PC-3 (cell line): Measurements from ENCODE around the gene FSCN2. TPM values are rescaled to one million over a fixed set of nuclear protein-coding genes. Genes with fewer than 3 reads are reported as not detected.

Experiments used
- ATAC-seq: fragments of 200-7000 bp; cut with Tn5 transposase; 2 replicates; pipeline ENCODE4 v1.9.1; 2020; ENCODE audit warnings: mild to moderate bottlenecking, moderate library complexity
- BruUV-seq: library from RNA; stranded (reverse); fragments of 400-500 nt; replicated peaks from 2 replicates; lab custom pipeline; 2021; lab: Mats Ljungman, UMichigan
- CTCF ChIA-PET: fragments of 300-600 bp; sonication (Branson Sonifier 250); formaldehyde crosslinking; loops from one replicate; lab custom pipeline; 2022; ENCODE audit warnings: antibody characterized with exemption; lab: Charles Lee
- POLR2A ChIA-PET: fragments of 300-600 bp; sonication (Branson Sonifier 250); formaldehyde crosslinking; loops from one replicate; lab custom pipeline; 2022; ENCODE audit warnings: antibody characterized with exemption; ENCODE audit not compliant: unreplicated experiment; lab: Charles Lee
- DNase-seq: peaks from one replicate; pipeline ENCODE4 v3.0.0-alpha.2; 2015
- H2AFZ ChIP-seq: fragments of 300-600 bp; sonication (generic); 2 replicates; pipeline ENCODE4 v1.6.0; 2016; ENCODE audit warnings: antibody characterized with exemption, low read length
- H3F3A ChIP-seq: fragments of 300-600 bp; sonication (generic); one replicate; pipeline ENCODE4 v1.6.0; 2017; ENCODE audit warnings: antibody characterized with exemption, low read length, control low read depth, mild to moderate bottlenecking; ENCODE audit not compliant: unreplicated experiment
- H3K27ac ChIP-seq: fragments of 300-600 bp; sonication (generic); 2 replicates; pipeline ENCODE4 v1.5.1; 2016; ENCODE audit warnings: mild to moderate bottlenecking, low read length
- H3K27me3 ChIP-seq: fragments of 300-600 bp; sonication (generic); 2 replicates; pipeline ENCODE4 v1.6.1; 2016; ENCODE audit warnings: low read length, mixed read lengths
- H3K36me3 ChIP-seq: fragments of 300-600 bp; sonication (generic); 2 replicates; pipeline ENCODE4 v1.6.1; 2016; ENCODE audit warnings: low read depth, mixed run types, low read length, mixed read lengths
- H3K4me1 ChIP-seq: fragments of 300-600 bp; sonication (generic); 2 replicates; pipeline ENCODE4 v1.5.1; 2016; ENCODE audit warnings: low read length; ENCODE audit not compliant: insufficient read depth
- H3K4me2 ChIP-seq: fragments of 300-600 bp; sonication (generic); 2 replicates; pipeline ENCODE4 v1.6.0; 2016; ENCODE audit warnings: low read length
- H3K4me3 ChIP-seq: fragments of 300-600 bp; sonication (generic); 2 replicates; pipeline ENCODE4 v1.5.1; 2016; ENCODE audit warnings: mild to moderate bottlenecking, low read length, mixed read lengths
- H3K79me2 ChIP-seq: fragments of 300-600 bp; sonication (generic); 2 replicates; pipeline ENCODE4 v1.6.1; 2017; ENCODE audit warnings: low read length, mixed read lengths
- H3K9ac ChIP-seq: fragments of 300-600 bp; sonication (generic); 2 replicates; pipeline ENCODE4 v1.6.0; 2016; ENCODE audit warnings: mild to moderate bottlenecking, low read length
- H3K9me2 ChIP-seq: fragments of 300-600 bp; sonication (generic); replicated peaks from 2 replicates; pipeline ENCODE4 v1.6.1; 2016; ENCODE audit warnings: mixed run types, low read length, mixed read lengths
- H3K9me3 ChIP-seq: fragments of 300-600 bp; sonication (generic); 2 replicates; pipeline ENCODE4 v1.6.1; 2016; ENCODE audit warnings: low read length, mixed read lengths
- H4K20me1 ChIP-seq: fragments of 300-600 bp; sonication (generic); 2 replicates; pipeline ENCODE4 v1.6.1; 2016; ENCODE audit warnings: low read length, mixed read lengths
- EZH2 ChIP-seq: fragments of 300-600 bp; sonication (generic); IDR thresholded peaks from one replicate; pipeline ENCODE4 v1.6.1; 2017; ENCODE audit warnings: antibody characterized with exemption, mild to moderate bottlenecking, low read length; ENCODE audit not compliant: unreplicated experiment
- EZH2phosphoT487 ChIP-seq: fragments of 300-600 bp; sonication (generic); IDR thresholded peaks from 2 replicates; pipeline ENCODE4 v1.6.1; 2018; ENCODE audit warnings: mild to moderate bottlenecking, antibody characterized with exemption, low read length, borderline replicate concordance
- intact Hi-C: fragments of 100-400 bp; cut with micrococcal nuclease; formaldehyde crosslinking; loops from 2 replicates; pipeline ENCODE4 v1.9.0; 2023
- total RNA-seq: library from RNA; depleted of rRNA; stranded (reverse); fragments of >200 nt; gene quantifications from 2 replicates; pipeline ENCODE4 v1.2.3, GENCODE V29; 2014
- TF ChIP-seq, protein P1 (sequence below): fragments of 300-600 bp; sonication (generic); conservative IDR thresholded peaks from 2 replicates; pipeline ENCODE4 v1.5.1; 2017; ENCODE audit warnings: antibody characterized with exemption, low read depth, mild to moderate bottlenecking, low read length

Gene FSCN2
- total RNA-seq, 1 experiment from 2014 or later = 0.87 TPM

DNA sequence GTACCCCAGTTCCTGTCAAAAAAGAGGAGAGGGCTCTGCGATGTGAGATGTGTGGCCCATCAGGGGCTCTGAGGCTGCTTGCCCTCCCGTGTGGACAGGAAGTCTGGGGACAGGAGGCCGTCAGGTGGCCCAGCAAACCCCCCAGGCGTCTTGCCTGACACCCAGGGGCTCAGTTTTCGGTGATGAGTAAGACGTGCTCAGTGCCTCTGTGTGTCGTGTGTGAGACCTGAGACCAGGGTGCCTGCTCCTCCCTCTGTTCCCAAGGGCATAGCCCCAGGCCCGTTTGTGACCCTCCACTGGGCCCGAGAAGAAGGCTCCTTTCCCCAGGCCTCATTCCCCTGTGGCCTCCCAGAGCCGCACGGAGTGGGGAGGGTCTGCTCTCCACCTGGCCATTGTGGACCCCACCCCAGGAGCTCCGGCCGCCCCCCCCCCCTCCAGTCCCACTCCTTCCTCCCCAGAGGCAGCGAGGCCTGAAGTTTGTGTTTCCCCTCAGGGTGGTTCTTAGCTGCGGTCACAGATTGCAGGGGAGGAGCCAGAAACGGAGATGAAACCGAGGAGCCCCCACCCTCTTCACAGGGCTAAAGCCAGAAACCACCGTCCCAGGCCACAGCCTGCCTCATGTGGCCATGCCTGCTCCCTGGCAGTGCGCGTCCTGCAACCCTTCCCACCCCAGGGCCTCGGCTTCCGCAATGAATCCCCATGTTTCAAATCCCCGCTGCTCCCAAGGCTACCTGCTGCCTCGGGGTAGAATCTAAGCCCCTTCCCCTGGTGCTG lies 10.7 kb upstream of the FSCN2 start:
- no peaks in the 10 kb centered on the region for H3K27me3 ChIP-seq

DNA sequence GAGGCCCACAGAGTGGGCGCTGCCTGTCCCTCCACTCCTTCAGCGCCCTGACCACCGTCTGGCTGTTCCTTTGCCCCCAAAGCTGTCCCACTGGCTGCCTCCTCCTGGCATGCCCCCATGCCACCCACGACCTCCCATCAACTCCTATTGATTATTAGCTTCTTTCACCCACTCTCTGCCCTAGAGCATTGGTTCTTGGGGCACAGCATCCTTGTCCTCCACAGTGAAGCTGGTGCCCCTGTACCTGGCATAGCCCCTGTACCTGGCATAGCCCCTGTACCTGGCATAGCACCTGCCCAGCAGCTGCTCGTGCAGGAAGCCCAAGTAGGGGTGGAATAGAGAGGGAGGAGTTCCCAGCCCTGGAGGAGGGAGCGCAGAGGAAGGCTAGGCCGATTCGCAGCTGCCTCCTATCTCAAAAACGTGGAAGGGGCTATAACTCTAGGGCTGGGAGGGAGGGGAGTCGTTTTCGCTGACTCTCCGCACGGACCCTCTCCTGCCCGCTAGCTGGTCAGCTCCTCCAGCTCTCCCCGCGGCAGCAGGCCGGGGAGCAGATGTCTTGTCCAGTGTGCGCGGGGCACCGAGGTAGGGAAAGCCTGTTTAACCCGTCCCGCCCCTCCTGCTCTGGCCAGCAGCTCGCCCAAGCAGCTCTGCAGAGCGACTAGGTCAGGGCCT lies 9.9 kb upstream of the FSCN2 start:
- Histone ChIP-seq H3K36me3 (no peaks in the 10 kb centered on the region), H3K4me3 (peak overlapping the region; percentile 78), H3K4me2 (peak overlapping the region; percentile 99), H3K27ac (peak overlapping the region; percentile 61; the same call in 1 of the 2 replicates), H3K9me2 (no peaks in the 10 kb centered on the region), H3K27me3 (no peaks in the 10 kb centered on the region), H2AFZ (peak overlapping the region; percentile 80), H3K9ac (peak overlapping the region; percentile 82), H3K79me2 (peaks cover 35% of the 10 kb centered on the region), H3K4me1 (peaks cover 47% of the 10 kb centered on the region), H3F3A (peaks cover 4% of the 10 kb centered on the region), H4K20me1 (no peaks in the 10 kb centered on the region), H3K9me3 (no peaks in the 10 kb centered on the region)
- no TSS peak for BruUV-seq
- DNase-seq = peak; percentile 25
- ATAC-seq = peak; percentile 2
- TF ChIP-seq, protein P1, sequence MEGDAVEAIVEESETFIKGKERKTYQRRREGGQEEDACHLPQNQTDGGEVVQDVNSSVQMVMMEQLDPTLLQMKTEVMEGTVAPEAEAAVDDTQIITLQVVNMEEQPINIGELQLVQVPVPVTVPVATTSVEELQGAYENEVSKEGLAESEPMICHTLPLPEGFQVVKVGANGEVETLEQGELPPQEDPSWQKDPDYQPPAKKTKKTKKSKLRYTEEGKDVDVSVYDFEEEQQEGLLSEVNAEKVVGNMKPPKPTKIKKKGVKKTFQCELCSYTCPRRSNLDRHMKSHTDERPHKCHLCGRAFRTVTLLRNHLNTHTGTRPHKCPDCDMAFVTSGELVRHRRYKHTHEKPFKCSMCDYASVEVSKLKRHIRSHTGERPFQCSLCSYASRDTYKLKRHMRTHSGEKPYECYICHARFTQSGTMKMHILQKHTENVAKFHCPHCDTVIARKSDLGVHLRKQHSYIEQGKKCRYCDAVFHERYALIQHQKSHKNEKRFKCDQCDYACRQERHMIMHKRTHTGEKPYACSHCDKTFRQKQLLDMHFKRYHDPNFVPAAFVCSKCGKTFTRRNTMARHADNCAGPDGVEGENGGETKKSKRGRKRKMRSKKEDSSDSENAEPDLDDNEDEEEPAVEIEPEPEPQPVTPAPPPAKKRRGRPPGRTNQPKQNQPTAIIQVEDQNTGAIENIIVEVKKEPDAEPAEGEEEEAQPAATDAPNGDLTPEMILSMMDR = no peak
- TF ChIP-seq EZH2phosphoT487 (no peak), EZH2 (no peak)
- intact Hi-C loops = loop anchor here (10.0 kb wide), 1 partner anchor 123 kb away; the partner anchor contains the start of gene BAHCC1
- ChIA-PET POLR2A (no interaction called here), CTCF (interaction anchor here (0.6 to 1.4 kb wide), 5 partner anchors 10 to 49 kb away, joined by 3 to 9 read pairs (median 3); partner anchors contain the start of genes FAAP100 and FSCN2)

More for the DNA sequence above, 10.7 kb upstream of the FSCN2 start:
- H3K9me3 ChIP-seq = no peaks in the 10 kb centered on the region
- H3K9ac ChIP-seq = no peak overlapping the region
- H3K4me1 ChIP-seq = peaks cover 47% of the 10 kb centered on the region
- H3K27ac ChIP-seq = no peak overlapping the region
- H3K4me3 ChIP-seq = no peak overlapping the region
- ATAC-seq (no peak), DNase-seq (no peak)
- H2AFZ ChIP-seq = no peak overlapping the region
- no peaks in the 10 kb centered on the region for H3K9me2 ChIP-seq
- intact Hi-C loops = loop anchor here (10.0 kb wide), 1 partner anchor 123 kb away; the partner anchor contains the start of gene BAHCC1
- peak overlapping the region; percentile 96; the same call in 1 of the 2 replicates for H3K4me2 ChIP-seq
- TF ChIP-seq EZH2 = no peak
- TF ChIP-seq, protein P1 = no peak
- TF ChIP-seq EZH2phosphoT487 = no peak
- CTCF ChIA-PET = no interaction called here
- H3K79me2 ChIP-seq = peaks cover 39% of the 10 kb centered on the region
- no peaks in the 10 kb centered on the region; the same call in 1 of the 2 replicates for H4K20me1 ChIP-seq
- no peaks in the 10 kb centered on the region for H3K36me3 ChIP-seq
- BruUV-seq = no TSS peak
- POLR2A ChIA-PET = no interaction called here
- peaks cover 6% of the 10 kb centered on the region for H3F3A ChIP-seq
